OCI-LY7 (cell line): ENCODE results near the gene JAK1.

Experiments
- CTCF ChIP-seq: fragments of 200-600 bp; sonication (generic); conservative IDR thresholded peaks from 2 replicates; pipeline ENCODE4 v1.5.1; 2014; ENCODE audit warnings: mild to moderate bottlenecking, antibody characterized with exemption, low read length, moderate library complexity, mixed read lengths
- EZH2phosphoT487 ChIP-seq: fragments of 200-600 bp; sonication (generic); IDR thresholded peaks from 2 replicates; pipeline ENCODE4 v1.6.1; 2018; ENCODE audit warnings: low read depth, borderline replicate concordance, mild to moderate bottlenecking, mixed run types, antibody characterized with exemption, low read length, moderate library complexity, mixed read lengths

- TF ChIP-seq CTCF (no peak), EZH2phosphoT487 (no peak)
These were observed 139.4 kb downstream of the JAK1 start for GRCh38 chr1:64826991-64827390.
